H9 (cell line): ENCODE results near the gene TFF3. TPM values are rescaled to one million over a fixed set of nuclear protein-coding genes. Genes with fewer than 3 reads are reported as not detected.

Source experiments
- DNase-seq: peaks from one replicate; pipeline ENCODE4 v3.0.0-alpha.2; 2017
- H2AFZ ChIP-seq: one replicate; pipeline ENCODE4 v1.6.1; 2013; ENCODE audit warnings: mild to moderate bottlenecking, low read length, control low read depth, moderate library complexity
- H2AK5ac ChIP-seq: 2 replicates; pipeline ENCODE4 v1.6.1; 2013; ENCODE audit warnings: low read length, control low read depth, mixed read lengths; ENCODE audit not compliant: insufficient read length
- H2BK120ac ChIP-seq: one replicate; pipeline ENCODE4 v1.6.1; 2013; ENCODE audit warnings: low read depth, mild to moderate bottlenecking, low read length, control low read depth, inconsistent platforms; ENCODE audit not compliant: poor library complexity, severe bottlenecking
- H2BK12ac ChIP-seq: 2 replicates; pipeline ENCODE4 v1.6.1; 2013; ENCODE audit warnings: low read length, control low read depth, mixed read lengths, low read depth; ENCODE audit not compliant: insufficient read length
- H2BK15ac ChIP-seq: 2 replicates; pipeline ENCODE4 v1.6.1; 2013; ENCODE audit warnings: low read depth, low read length, control low read depth
- H2BK20ac ChIP-seq: one replicate; pipeline ENCODE4 v1.6.1; 2013; ENCODE audit warnings: low read depth, mild to moderate bottlenecking, low read length, control low read depth, inconsistent platforms; ENCODE audit not compliant: poor library complexity, severe bottlenecking
- H2BK5ac ChIP-seq: 2 replicates; pipeline ENCODE4 v1.6.1; 2013; ENCODE audit warnings: low read length, control low read depth, mixed read lengths; ENCODE audit not compliant: insufficient read length
- H3K14ac ChIP-seq: 2 replicates; pipeline ENCODE4 v1.6.1; 2013; ENCODE audit warnings: low read length, control low read depth; ENCODE audit not compliant: insufficient read depth
- H3K18ac ChIP-seq: 2 replicates; pipeline ENCODE4 v1.6.1; 2013; ENCODE audit warnings: low read depth, mild to moderate bottlenecking, mixed read lengths, low read length, control low read depth; ENCODE audit not compliant: insufficient read length
- H3K23ac ChIP-seq: 2 replicates; pipeline ENCODE4 v1.6.1; 2013; ENCODE audit warnings: low read length, control low read depth, mixed read lengths, low read depth; ENCODE audit not compliant: insufficient read length
- H3K23me2 ChIP-seq: 2 replicates; pipeline ENCODE4 v1.6.1; 2013; ENCODE audit warnings: low read depth, mild to moderate bottlenecking, mixed read lengths, low read length, control low read depth; ENCODE audit not compliant: insufficient read length, poor library complexity, severe bottlenecking
- H3K27ac ChIP-seq: 2 replicates; pipeline ENCODE4 v1.5.1; 2013; ENCODE audit warnings: low read length, control low read depth, mixed read lengths, low read depth; ENCODE audit not compliant: insufficient read length
- H3K27me3 ChIP-seq: 2 replicates; pipeline ENCODE4 v1.6.1; 2013; ENCODE audit warnings: low read length, control low read depth, inconsistent platforms; ENCODE audit not compliant: insufficient read depth
- H3K4ac ChIP-seq: 2 replicates; pipeline ENCODE4 v1.6.1; 2013; ENCODE audit warnings: low read depth, mild to moderate bottlenecking, control low read depth, inconsistent platforms, low read length, moderate library complexity
- H3K4me1 ChIP-seq: 2 replicates; pipeline ENCODE4 v1.6.1; 2013; ENCODE audit warnings: low read length, control low read depth, inconsistent platforms; ENCODE audit not compliant: insufficient read depth
- H3K4me2 ChIP-seq: 2 replicates; pipeline ENCODE4 v1.6.1; 2013; ENCODE audit warnings: low read length, control low read depth, mixed read lengths; ENCODE audit not compliant: insufficient read length, insufficient read depth
- H3K56ac ChIP-seq: 2 replicates; pipeline ENCODE4 v1.6.1; 2013; ENCODE audit warnings: low read depth, mild to moderate bottlenecking, mixed read lengths, low read length, control low read depth; ENCODE audit not compliant: insufficient read length
- H3K79me1 ChIP-seq: 2 replicates; pipeline ENCODE4 v1.6.1; 2013; ENCODE audit warnings: low read depth, mild to moderate bottlenecking, moderate library complexity, low read length, control low read depth, inconsistent platforms; ENCODE audit not compliant: insufficient read depth, poor library complexity, severe bottlenecking
- H3K79me2 ChIP-seq: 2 replicates; pipeline ENCODE4 v1.6.1; 2013; ENCODE audit warnings: low read length, control low read depth, inconsistent platforms; ENCODE audit not compliant: insufficient read depth
- H3K9ac ChIP-seq: 2 replicates; pipeline ENCODE4 v1.6.1; 2013; ENCODE audit warnings: low read length, control low read depth, mixed read lengths; ENCODE audit not compliant: insufficient read length; ENCODE audit errors: extremely low read depth
- H3K9me3 ChIP-seq: one replicate; pipeline ENCODE4 v1.6.1; 2013; ENCODE audit warnings: low read depth, low read length, inconsistent platforms; ENCODE audit not compliant: control insufficient read depth
- H3T11ph ChIP-seq: one replicate; pipeline ENCODE4 v1.6.1; 2013; ENCODE audit warnings: mild to moderate bottlenecking, low read length, control low read depth, inconsistent platforms
- H4K20me1 ChIP-seq: one replicate; pipeline ENCODE4 v1.6.1; 2013; ENCODE audit not compliant: control insufficient read depth, insufficient read length, insufficient read depth
- H4K5ac ChIP-seq: 2 replicates; pipeline ENCODE4 v1.6.1; 2013; ENCODE audit warnings: low read depth, mild to moderate bottlenecking, mixed read lengths, low read length, control low read depth; ENCODE audit not compliant: insufficient read length
- H4K8ac ChIP-seq: replicated peaks from 2 replicates; pipeline ENCODE4 v1.6.1; 2013; ENCODE audit warnings: low read length, control low read depth, mixed read lengths, low read depth; ENCODE audit not compliant: insufficient read length
- H4K91ac ChIP-seq: 2 replicates; pipeline ENCODE4 v1.6.1; 2013; ENCODE audit warnings: low read depth, mild to moderate bottlenecking, moderate library complexity, mixed read lengths, low read length, control low read depth; ENCODE audit not compliant: insufficient read length
- H3K27ac Mint-ChIP-seq, 3 experiments: 2 replicates in 2 of 3; 3 replicates in 1 of 3; pipeline ENCODE4 v1.8.0; 2020 to 2021; ENCODE audit warnings: mixed read lengths in 3 of 3, mild to moderate bottlenecking in 1 of 3, moderate library complexity in 1 of 3
- H3K27me3 Mint-ChIP-seq: 2 replicates; pipeline ENCODE4 v1.8.0; 2021; ENCODE audit warnings: low read depth, mild to moderate bottlenecking, moderate library complexity, mixed read lengths
- H3K36me3 Mint-ChIP-seq, 3 experiments: 2 replicates in 2 of 3; 3 replicates in 1 of 3; pipeline ENCODE4 v1.8.0; 2020 to 2021; ENCODE audit warnings: low read depth in 3 of 3, mixed read lengths in 3 of 3; ENCODE audit not compliant: insufficient read depth in 1 of 3
- H3K4me1 Mint-ChIP-seq, 2 experiments: 2 replicates each; pipeline ENCODE4 v1.8.0; 2020; ENCODE audit warnings: mixed read lengths in 2 of 2
- H3K4me3 Mint-ChIP-seq, 2 experiments: 2 replicates in 1 of 2; 3 replicates in 1 of 2; pipeline ENCODE4 v1.8.0; 2020 to 2021; ENCODE audit warnings: mild to moderate bottlenecking in 2 of 2, mixed read lengths in 2 of 2, moderate library complexity in 1 of 2
- H3K9me3 Mint-ChIP-seq, 2 experiments: 2 replicates in 1 of 2; 3 replicates in 1 of 2; pipeline ENCODE4 v1.8.0; 2020; ENCODE audit warnings: mild to moderate bottlenecking in 2 of 2, mixed read lengths in 2 of 2, moderate library complexity in 1 of 2
- WGBS: extraction: QIAGEN DNeasy Blood & Tissue Kit; methylation state at CpG from one replicate; pipeline ENCODE4 v1.1.7; 2013; ENCODE audit warnings: missing lambda C conversion rate, low lambda C conversion rate, mixed read lengths; ENCODE audit not compliant: insufficient read length; ENCODE audit errors: extremely low coverage; 5-methylcytosine and 5-hydroxymethylcytosine counted together
- total RNA-seq: library from RNA; stranded (reverse); gene quantifications from 2 replicates; pipeline ENCODE4 v1.2.1, GENCODE V29; 2021
- TF ChIP-seq, protein P1 (sequence below): fragments of 200-600 bp; sonication (generic); conservative IDR thresholded peaks from 3 replicates; pipeline ENCODE4 v1.8.0; 2021; ENCODE audit warnings: antibody characterized with exemption, mild to moderate bottlenecking

The TFF3 gene
- total RNA-seq, 1 experiment from 2014 or later, result 1.5 TPM

GRCh38 chr21:42358261-42358660 is 43.1 kb upstream of the TFF3 start:
- Histone ChIP-seq H3K14ac (no peak overlapping the region), H3K79me1 (no peaks in the 10 kb centered on the region), H3K9me3 (no peaks in the 10 kb centered on the region), H3K4me2 (no peak overlapping the region), H4K20me1 (no peaks in the 10 kb centered on the region), H3K27me3 (no peaks in the 10 kb centered on the region), H3K79me2 (no peaks in the 10 kb centered on the region), H4K5ac (no peak overlapping the region), H3K9ac (no peak overlapping the region), H2BK15ac (no peak overlapping the region), H3K23ac (no peak overlapping the region), H2AFZ (no peak overlapping the region), H2BK120ac (no peak overlapping the region), H3K18ac (no peak overlapping the region), H2BK20ac (no peak overlapping the region), H2BK12ac (no peak overlapping the region), H4K91ac (no peak overlapping the region), H2BK5ac (no peak overlapping the region), H3T11ph (no peak overlapping the region), H3K4me1 (no peaks in the 10 kb centered on the region), H3K27ac (no peak overlapping the region), H4K8ac (no peak overlapping the region), H3K23me2 (no peaks in the 10 kb centered on the region), H3K4ac (no peak overlapping the region), H3K56ac (no peak overlapping the region), H2AK5ac (no peak overlapping the region)
- DNase-seq, result no peak
- Mint-ChIP-seq H3K27ac (no peak overlapping the region), H3K27me3 (peaks cover 2% of the 10 kb centered on the region; the same call in 1 of the 2 replicates), H3K4me3 (no peak overlapping the region), H3K9me3 (peaks cover 9 to 18% of the 10 kb centered on the region in 2 experiments), H3K4me1 (peaks cover 1 to 3% of the 10 kb centered on the region in 2 experiments; a peak in 2 of 4 replicates), H3K36me3 (peaks cover 3 to 5% (median 4%) of the 10 kb centered on the region in 3 experiments; a peak in 5 of 7 replicates)
- WGBS, result no CpG with 5 or more reads among the region's 12 CpGs
- TF ChIP-seq, protein P1, sequence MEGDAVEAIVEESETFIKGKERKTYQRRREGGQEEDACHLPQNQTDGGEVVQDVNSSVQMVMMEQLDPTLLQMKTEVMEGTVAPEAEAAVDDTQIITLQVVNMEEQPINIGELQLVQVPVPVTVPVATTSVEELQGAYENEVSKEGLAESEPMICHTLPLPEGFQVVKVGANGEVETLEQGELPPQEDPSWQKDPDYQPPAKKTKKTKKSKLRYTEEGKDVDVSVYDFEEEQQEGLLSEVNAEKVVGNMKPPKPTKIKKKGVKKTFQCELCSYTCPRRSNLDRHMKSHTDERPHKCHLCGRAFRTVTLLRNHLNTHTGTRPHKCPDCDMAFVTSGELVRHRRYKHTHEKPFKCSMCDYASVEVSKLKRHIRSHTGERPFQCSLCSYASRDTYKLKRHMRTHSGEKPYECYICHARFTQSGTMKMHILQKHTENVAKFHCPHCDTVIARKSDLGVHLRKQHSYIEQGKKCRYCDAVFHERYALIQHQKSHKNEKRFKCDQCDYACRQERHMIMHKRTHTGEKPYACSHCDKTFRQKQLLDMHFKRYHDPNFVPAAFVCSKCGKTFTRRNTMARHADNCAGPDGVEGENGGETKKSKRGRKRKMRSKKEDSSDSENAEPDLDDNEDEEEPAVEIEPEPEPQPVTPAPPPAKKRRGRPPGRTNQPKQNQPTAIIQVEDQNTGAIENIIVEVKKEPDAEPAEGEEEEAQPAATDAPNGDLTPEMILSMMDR, result no peak
